Measurements from ENCODE around the gene SLC4A1.

Gene SLC4A1

GRCh38 chr17:44235583-44235936, 32.4 kb downstream of the SLC4A1 start:
- Histone ChIP-seq H3K27me3 (replicated peaks; ENCODE audit: insufficient read depth, low read length) (0 out of 2 replicates have a peak, but pooled peaks cover 7% of the 10 kb centered on the region), H3K9ac (ENCODE audit: low read length) (no peak overlapping the region), H3K4me2 (ENCODE audit: low read depth, low read length) (no peak overlapping the region), H2AFZ (ENCODE audit: low read length) (no peak overlapping the region), H3K4me3 (ENCODE audit: low read length) (no peak overlapping the region), H3K9me2 (replicated peaks; ENCODE audit: insufficient read depth, low read length) (no peaks in the 10 kb centered on the region), H3K4me1 (ENCODE audit: low read length) (no peaks in the 10 kb centered on the region), H3K36me3 (replicated peaks; ENCODE audit: insufficient read depth, low read length) (no peaks in the 10 kb centered on the region), H3K27ac (ENCODE audit: low read length) (no peak overlapping the region), H3K79me2 (ENCODE audit: low read length) (no peaks in the 10 kb centered on the region), H4K20me1 (ENCODE audit: insufficient read depth, low read length) (no peaks in the 10 kb centered on the region), H3F3A (ENCODE audit: insufficient read depth, low read length) (no peaks in the 10 kb centered on the region), H3K9me3 (replicated peaks; ENCODE audit: insufficient read depth, low read length) (no peaks in the 10 kb centered on the region)
- no peak for TF ChIP-seq EZH2 (optimal IDR thresholded peaks at IDR 0.05; ENCODE audit: low read depth, low read length)
- TF ChIP-seq, protein P1, sequence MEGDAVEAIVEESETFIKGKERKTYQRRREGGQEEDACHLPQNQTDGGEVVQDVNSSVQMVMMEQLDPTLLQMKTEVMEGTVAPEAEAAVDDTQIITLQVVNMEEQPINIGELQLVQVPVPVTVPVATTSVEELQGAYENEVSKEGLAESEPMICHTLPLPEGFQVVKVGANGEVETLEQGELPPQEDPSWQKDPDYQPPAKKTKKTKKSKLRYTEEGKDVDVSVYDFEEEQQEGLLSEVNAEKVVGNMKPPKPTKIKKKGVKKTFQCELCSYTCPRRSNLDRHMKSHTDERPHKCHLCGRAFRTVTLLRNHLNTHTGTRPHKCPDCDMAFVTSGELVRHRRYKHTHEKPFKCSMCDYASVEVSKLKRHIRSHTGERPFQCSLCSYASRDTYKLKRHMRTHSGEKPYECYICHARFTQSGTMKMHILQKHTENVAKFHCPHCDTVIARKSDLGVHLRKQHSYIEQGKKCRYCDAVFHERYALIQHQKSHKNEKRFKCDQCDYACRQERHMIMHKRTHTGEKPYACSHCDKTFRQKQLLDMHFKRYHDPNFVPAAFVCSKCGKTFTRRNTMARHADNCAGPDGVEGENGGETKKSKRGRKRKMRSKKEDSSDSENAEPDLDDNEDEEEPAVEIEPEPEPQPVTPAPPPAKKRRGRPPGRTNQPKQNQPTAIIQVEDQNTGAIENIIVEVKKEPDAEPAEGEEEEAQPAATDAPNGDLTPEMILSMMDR (IDR thresholded peaks at IDR 0.05; ENCODE audit: low read length), result no peak
- no peak for TF ChIP-seq EZH2phosphoT487 (IDR thresholded peaks at IDR 0.05; ENCODE audit: low read length)
- no peak for DNase-seq

DNA sequence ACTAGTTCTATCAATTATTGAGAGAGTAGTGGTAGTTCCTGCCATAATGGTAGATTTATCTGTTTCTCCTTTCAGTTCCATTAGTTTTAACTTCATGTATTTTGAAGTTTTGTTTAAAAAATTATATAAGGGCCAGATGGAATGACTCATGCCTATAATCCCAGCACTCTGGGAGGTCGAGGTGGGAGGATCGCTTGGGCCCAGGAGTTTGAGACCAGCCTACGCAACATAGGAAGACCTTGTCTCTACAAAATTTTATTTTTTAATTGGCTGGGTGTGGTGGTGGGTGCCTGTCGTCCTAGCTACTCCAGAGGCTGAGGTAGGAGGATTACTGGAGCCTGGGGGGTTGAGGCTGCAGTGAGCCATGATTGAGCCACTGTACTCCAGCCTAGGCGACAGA, 34.4 kb downstream of the SLC4A1 start:
- H3K27ac ChIP-seq (ENCODE audit: low read length), result no peak overlapping the region
- no peaks in the 10 kb centered on the region for H3K79me2 ChIP-seq (ENCODE audit: low read length)
- no peak overlapping the region for H3K4me3 ChIP-seq (ENCODE audit: low read length)
- H4K20me1 ChIP-seq (ENCODE audit: insufficient read depth, low read length), result no peaks in the 10 kb centered on the region
- H3K9me2 ChIP-seq (replicated peaks; ENCODE audit: insufficient read depth, low read length), result no peaks in the 10 kb centered on the region
- no peak for DNase-seq
- H3K36me3 ChIP-seq (replicated peaks; ENCODE audit: insufficient read depth, low read length), result no peaks in the 10 kb centered on the region
- TF ChIP-seq EZH2phosphoT487 (IDR thresholded peaks at IDR 0.05; ENCODE audit: low read length) (no peak), EZH2 (optimal IDR thresholded peaks at IDR 0.05; ENCODE audit: low read depth, low read length) (no peak)
- TF ChIP-seq, protein P1 (IDR thresholded peaks at IDR 0.05; ENCODE audit: low read length), result no peak
- H2AFZ ChIP-seq (ENCODE audit: low read length), result no peak overlapping the region
- H3K9ac ChIP-seq (ENCODE audit: low read length), result no peak overlapping the region
- H3K27me3 ChIP-seq (replicated peaks; ENCODE audit: insufficient read depth, low read length), result no peaks in the 10 kb centered on the region
- no peaks in the 10 kb centered on the region for H3F3A ChIP-seq (ENCODE audit: insufficient read depth, low read length)
- no peak overlapping the region for H3K4me2 ChIP-seq (ENCODE audit: low read depth, low read length)
- no peaks in the 10 kb centered on the region for H3K9me3 ChIP-seq (replicated peaks; ENCODE audit: insufficient read depth, low read length)
- H3K4me1 ChIP-seq (ENCODE audit: low read length), result no peaks in the 10 kb centered on the region

DNA sequence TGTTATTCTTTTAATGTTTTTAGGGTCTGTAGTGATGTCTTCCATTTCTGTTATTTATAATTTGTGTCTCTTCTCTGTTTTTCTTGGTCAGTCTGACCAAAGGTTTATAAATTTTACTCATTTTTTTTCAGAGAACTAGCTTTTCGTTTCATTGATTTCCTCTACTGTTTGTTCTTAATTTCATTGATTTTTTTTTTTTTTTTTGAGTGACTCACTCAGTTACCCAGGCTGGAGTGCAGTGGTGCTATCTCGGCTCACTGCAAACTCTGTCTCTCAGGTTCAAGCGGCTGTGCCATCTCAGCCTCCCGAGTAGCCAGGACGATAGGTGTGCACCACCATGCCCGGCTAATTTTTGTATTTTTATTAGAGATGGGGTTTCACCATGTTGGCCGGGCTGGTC, 35.9 kb downstream of the SLC4A1 start:
- no peaks in the 10 kb centered on the region for H3K9me2 ChIP-seq (replicated peaks; ENCODE audit: insufficient read depth, low read length)
- H3F3A ChIP-seq (ENCODE audit: insufficient read depth, low read length), result no peaks in the 10 kb centered on the region
- no peak overlapping the region for H3K4me2 ChIP-seq (ENCODE audit: low read depth, low read length)
- no peak overlapping the region for H3K9ac ChIP-seq (ENCODE audit: low read length)
- H3K36me3 ChIP-seq (replicated peaks; ENCODE audit: insufficient read depth, low read length), result no peaks in the 10 kb centered on the region
- H3K79me2 ChIP-seq (ENCODE audit: low read length), result no peaks in the 10 kb centered on the region
- TF ChIP-seq EZH2phosphoT487 (IDR thresholded peaks at IDR 0.05; ENCODE audit: low read length) (no peak), EZH2 (optimal IDR thresholded peaks at IDR 0.05; ENCODE audit: low read depth, low read length) (no peak)
- TF ChIP-seq, protein P1 (IDR thresholded peaks at IDR 0.05; ENCODE audit: low read length), result no peak
- DNase-seq, result no peak
- no peak overlapping the region for H2AFZ ChIP-seq (ENCODE audit: low read length)
- no peaks in the 10 kb centered on the region for H3K27me3 ChIP-seq (replicated peaks; ENCODE audit: insufficient read depth, low read length)
- H3K4me3 ChIP-seq (ENCODE audit: low read length), result no peak overlapping the region
- no peaks in the 10 kb centered on the region for H3K9me3 ChIP-seq (replicated peaks; ENCODE audit: insufficient read depth, low read length)
- H4K20me1 ChIP-seq (ENCODE audit: insufficient read depth, low read length), result no peaks in the 10 kb centered on the region
- no peak overlapping the region for H3K27ac ChIP-seq (ENCODE audit: low read length)
- H3K4me1 ChIP-seq (ENCODE audit: low read length), result no peaks in the 10 kb centered on the region

Data from MM.1S (cell line).